Loucy (cell line): Measurements from ENCODE around the gene PDGFRB.

Source experiments
- EZH2phosphoT487 ChIP-seq: fragments of 200-600 bp; IDR thresholded peaks from 2 replicates; pipeline ENCODE4 v1.6.1; 2018; ENCODE audit warnings: antibody characterized with exemption, mild to moderate bottlenecking, moderate library complexity, borderline replicate concordance
- TF ChIP-seq, protein P1 (sequence below): fragments of 200-600 bp; sonication (generic); conservative IDR thresholded peaks from 2 replicates; pipeline ENCODE4 v1.5.1; 2014; ENCODE audit warnings: mild to moderate bottlenecking, antibody characterized with exemption, low read length

DNA sequence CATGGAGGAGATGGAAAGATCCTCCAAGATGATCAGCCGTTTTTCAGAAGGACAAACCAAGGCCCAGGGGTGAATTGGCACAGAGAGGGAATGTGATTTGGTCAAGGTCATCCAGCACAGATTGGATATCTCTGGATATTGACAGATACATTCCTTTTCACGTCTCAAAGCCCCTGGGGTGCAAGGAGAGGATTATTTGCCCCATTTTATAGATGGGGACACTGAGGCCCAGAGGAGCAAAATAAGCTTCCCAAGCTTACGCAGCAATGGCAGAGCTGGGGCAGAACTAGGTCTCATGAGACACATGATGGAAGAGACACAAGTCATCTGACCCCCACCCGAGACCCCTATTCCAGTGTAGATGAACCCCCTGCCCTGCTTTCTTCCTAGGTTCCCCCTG lies 895 bp upstream of the PDGFRB start:
- TF ChIP-seq, protein P1, sequence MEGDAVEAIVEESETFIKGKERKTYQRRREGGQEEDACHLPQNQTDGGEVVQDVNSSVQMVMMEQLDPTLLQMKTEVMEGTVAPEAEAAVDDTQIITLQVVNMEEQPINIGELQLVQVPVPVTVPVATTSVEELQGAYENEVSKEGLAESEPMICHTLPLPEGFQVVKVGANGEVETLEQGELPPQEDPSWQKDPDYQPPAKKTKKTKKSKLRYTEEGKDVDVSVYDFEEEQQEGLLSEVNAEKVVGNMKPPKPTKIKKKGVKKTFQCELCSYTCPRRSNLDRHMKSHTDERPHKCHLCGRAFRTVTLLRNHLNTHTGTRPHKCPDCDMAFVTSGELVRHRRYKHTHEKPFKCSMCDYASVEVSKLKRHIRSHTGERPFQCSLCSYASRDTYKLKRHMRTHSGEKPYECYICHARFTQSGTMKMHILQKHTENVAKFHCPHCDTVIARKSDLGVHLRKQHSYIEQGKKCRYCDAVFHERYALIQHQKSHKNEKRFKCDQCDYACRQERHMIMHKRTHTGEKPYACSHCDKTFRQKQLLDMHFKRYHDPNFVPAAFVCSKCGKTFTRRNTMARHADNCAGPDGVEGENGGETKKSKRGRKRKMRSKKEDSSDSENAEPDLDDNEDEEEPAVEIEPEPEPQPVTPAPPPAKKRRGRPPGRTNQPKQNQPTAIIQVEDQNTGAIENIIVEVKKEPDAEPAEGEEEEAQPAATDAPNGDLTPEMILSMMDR, result no peak
- TF ChIP-seq EZH2phosphoT487, result no peak
